DMS53 (cell line): Measurements from ENCODE around the gene MTHFD2.
"Not testable (repeated sequence)": the region's sequence is repeated elsewhere in the genome, so short reads cannot be mapped to it uniquely, and the experiment has no call there.

Source experiments
- DNase-seq: peaks from one replicate; lab custom pipeline; 2025; lab: John Stamatoyannopoulos, UW

MTHFD2 gene

DNA sequence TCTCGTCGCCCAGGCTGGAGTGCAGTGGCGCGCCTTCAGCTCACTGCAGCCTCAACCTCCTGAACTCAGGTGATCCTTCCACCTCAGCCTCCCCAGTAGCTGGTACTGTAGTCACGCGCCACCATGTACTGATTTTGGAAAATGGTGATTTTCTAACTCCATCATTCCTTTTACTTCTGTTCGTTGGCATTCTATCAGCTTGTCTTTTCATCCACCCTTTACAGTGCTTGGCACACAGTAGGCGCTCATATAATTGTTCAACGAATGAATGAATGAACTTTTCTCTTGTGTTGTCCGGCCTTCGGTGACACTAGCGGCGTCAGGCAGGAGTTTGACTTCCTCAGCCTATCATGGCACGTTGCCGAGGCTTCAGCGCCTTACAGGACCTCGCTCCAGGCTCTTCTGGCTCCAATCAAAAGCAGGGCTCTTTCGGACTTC, 373 bp upstream of the MTHFD2 start:
- no peak for DNase-seq

DNA sequence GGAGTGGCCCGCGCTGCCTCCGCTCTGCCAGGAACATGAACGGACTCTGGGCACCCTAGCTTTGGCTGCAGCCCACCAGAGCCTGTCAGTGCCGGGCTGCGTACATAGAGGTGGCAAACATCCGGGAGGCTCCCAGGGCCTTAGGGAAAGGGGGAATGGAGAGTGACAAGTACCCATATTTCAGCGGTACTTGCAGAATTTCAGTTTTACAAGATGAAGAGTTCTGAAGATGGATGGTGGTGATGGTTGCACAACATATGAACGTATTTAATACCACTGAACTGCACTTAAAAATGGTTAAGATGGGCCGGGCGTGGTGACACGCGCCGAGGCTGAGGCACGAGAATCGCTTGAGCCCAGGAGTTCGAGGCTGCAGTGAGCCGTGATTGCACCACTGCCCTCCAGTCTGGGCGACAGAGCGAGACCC, 873 bp downstream of the MTHFD2 start:
- no peak for DNase-seq

DNA sequence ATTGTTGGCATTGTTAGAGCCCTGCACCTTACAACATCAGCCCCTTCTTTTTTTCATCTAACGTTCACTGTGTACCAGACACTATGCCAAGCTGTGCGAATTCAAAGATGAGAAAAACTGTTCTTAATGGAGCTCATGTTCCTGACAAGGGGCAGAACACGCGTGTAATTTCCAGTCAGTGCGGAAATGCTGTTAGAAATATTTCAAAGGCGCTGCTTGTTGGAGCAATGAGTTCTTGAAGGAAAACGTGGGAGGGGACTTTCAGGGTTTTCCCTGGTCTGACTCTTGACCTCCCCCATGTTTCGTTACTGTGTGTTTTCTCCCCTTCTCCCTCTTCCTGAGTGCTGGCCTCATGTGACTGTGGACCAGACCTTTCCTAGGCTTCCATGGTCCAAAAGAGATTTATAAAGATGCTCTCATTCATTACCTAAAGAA, 1.5 kb downstream of the MTHFD2 start:
- DNase-seq = peak; percentile 28

DNA sequence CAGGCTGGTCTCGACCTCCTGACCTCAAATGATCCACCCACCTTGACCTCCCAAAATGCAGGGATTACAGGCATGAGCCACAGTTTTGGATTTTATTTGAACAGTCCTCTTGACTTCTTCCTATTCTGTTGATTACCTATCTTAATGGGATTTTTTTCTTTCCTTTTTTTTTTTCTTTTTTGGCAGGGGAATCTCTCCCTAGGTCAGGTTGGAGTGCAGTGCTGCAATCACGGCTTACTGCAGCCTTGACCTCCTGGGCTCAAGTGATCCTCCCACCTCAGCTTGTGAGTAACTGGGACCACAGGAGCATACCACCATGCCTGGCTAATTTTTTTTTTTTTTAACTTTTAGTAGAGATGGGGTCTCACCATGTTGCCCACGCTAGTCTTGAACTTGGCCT, 2.8 kb downstream of the MTHFD2 start:
- DNase-seq = no peak

DNA sequence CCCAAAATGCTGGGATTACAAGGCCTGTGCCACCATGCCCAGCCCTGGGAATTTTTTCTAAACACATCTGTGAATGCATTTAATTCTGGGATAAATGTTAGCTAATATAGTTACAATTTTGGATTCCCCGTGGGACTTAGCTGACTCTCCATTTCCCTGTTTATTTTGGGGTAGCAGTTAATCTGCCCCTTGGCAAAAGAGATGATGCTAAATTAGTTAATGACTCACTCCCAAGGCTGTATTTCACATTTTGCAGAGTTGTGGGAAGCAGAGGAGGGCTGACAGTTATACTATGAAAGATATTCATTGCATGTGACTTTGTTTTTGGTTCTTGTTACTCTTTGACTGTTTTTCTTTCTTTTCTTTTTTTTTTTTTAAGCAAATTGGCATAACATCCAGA, 3.2 kb downstream of the MTHFD2 start:
- DNase-seq = no peak

DNA sequence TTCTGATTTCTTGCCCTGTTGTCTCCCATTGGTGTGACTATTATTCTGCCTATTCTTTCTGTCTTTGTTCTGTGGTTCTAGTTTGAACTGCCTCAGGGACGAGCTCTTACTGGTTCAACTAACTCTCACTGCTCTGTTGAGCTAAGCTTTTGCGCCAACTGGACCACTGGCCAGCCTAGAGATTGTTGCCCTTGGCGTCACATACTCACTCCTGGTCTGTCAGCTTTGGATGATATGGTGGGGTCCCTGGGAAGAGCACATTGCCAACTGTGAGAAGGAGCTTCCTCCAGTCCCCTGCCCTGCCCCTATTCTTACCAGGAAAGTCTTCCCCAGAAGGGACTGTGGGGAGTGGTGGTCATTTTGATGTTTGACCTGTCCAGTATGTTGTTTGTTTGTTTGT, 6.0 kb downstream of the MTHFD2 start:
- DNase-seq = no peak

DNA sequence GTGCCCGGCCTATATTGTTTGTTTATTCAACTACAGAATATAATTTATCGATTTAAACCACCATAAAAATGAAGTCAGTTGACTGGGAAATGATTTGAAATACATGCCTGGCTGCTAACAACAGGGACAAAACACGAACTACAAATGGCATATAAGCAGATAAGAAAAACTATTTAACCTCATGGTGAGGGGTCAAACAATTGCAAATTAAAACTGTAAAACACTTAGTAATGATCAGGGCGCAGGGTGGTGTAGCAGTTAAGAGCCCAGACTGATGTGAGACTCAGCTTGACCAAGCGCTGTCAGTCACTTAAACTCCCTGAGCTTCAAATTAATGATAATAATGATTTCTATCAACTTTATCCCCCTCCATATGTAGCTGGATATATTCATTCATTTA, 6.7 kb downstream of the MTHFD2 start:
- no peak for DNase-seq

DNA sequence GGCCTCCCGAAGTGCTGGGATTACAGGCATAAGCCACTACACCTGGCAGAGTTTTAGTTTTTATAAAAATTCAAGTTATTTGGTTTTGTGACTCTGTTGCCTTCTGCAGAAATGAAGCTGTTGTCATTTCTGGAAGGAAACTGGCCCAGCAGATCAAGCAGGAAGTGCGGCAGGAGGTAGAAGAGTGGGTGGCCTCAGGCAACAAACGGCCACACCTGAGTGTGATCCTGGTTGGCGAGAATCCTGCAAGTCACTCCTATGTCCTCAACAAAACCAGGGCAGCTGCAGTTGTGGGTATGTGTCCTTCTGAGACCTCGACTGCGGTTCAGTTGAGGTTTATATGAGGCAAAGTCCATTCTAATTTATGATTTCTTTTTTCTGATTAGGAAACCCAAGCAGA, 7.2 kb downstream of the MTHFD2 start:
- DNase-seq = no peak

DNA sequence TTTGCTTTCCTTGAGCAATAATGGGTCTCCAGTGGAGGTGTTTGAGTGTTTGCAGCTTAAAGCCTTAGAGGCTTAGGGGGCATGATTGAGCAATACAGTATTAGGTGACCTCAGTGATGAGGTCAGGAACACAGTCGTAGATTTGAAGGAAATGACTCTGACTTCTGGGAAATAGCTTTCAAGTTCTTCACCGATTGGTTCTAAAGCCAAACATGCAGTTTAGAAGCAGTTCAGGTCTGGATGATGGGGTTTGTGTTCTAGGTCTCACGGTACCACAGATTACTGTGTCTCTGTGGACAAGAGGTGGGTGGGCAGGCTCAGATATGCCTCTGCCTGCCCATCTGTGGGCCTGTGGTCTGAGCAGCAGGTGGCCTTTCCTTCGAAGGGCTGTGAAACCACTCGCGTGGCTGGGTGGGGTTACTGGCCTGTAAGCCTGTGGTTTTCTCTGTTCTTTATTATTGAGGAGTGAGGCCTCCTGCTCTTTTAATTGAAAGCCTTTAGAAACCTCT, 7.8 kb downstream of the MTHFD2 start:
- DNase-seq = no peak

DNA sequence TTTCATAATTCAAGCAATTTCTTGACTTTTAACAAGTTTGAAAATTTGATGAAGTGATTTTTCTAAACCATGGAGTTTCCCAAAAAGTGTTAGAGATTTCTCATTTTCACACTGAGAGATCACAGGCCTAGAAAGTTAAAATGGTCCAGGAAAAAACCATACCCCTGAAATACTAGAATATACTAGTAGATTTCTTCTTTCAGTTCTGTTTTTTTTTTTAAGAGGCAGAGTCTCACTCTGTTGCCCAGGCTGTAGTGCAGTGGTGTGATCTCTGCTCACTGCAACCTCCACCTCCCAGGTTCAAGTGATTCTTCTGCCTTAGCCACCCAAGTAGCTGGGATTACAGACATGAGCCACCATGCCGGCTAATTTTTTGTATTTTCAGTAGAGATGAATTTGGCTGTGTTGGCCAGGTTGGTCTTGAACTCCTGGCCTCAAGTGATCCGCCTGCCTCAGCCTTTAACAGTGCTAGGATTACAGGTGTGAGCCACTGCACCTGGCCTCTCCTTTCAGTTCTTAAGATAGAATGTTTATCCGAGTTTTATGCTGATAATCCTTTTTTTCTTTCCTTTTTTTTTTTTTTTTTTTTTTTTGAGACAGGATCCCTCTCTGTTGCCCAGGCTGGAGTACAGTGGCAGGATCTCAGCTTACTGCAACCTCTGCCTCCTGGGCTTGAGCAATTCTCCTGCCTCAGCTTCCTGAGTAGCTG, 14.4 kb downstream of the MTHFD2 start:
- no peak for DNase-seq

DNA sequence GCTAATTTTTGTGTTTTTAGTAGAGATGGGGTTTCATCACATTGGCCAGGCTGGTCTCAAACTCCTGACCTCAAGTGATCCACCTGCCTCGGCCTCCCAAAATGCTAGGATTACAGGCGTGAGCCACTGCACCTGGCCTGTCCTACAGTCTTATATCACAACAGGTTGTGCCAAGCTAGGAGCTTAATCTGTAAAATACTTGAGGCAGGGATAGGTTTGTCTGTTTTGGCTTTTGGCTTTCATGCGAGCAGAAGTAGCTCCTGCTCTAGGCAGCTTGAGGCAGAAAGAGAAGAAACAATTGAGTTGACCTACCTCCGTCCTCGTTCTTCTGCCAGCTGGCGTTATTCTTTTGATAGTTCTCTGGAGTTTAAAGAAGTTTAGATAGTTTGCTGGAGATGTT, 17.4 kb downstream of the MTHFD2 start:
- DNase-seq = not testable (repeated sequence)

DNA sequence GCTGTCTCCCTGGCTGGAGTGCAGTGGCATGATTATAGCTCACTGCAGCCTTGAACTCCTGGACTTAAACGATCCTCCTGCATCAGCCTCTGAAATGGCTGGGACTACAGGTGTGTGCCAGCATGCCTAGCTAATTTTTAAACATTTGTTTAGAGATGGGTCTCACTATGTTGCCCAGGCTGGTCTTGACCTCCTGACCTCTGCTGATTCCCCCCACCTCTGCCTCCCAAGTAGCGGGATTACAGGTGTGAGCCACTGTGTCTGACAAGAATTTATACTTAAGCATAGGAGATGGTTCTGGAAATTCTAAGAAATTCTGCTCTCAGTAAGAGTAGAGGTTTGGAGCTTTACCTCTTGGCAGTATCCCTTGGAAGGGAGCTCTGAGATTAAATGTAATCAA, 18.2 kb downstream of the MTHFD2 start:
- DNase-seq = no peak

DNA sequence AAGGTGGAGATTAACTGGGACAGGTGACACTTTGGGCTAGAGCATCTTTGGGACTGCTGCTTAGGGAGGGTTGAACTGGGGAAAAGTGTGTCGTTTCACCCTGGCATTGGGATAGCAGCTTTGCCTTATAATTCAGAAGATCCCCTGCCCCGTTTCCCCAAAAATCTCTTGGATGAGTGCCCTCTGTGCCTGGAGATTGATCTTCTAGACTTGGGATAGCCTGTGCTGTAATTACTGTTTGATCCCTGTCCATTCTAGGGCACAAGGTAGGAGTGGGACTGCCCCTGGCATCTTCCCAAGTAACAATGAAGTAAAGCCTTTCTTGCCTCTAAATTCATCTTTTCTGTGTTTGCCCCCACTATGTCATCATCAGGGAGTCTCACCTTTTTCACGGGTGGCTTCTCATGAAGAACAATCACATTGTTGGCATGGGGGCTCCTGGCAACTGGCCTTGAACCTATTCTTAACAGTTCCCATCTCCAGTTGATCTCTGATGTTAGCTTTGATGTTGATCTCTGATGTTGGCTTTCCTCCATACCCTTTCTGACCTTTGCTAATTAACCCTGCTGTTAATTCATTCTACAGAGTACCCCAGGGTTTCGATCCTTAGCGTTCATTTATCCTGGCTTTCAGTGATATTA, 21.6 kb downstream of the MTHFD2 start:
- no peak for DNase-seq

DNA sequence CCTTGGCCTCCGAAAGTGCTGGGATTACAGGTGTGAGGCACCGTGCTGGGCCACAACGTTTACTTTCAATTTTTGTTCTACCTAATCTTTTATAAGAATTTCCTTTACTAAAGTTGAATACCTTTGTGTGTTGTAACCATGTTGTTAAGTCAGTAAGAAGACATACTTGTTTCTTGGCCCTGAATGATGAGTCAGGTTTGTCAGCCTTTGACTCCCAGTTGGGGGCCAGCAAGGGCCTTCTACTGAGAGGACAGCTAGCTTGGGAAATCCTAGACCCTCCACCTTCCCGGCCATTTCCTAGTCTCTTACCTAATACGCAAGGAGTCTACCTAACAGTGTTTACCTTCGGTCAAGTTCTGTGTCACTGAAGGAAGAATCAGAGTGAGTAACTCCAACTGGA, 22.7 kb downstream of the MTHFD2 start:
- no peak for DNase-seq

DNA sequence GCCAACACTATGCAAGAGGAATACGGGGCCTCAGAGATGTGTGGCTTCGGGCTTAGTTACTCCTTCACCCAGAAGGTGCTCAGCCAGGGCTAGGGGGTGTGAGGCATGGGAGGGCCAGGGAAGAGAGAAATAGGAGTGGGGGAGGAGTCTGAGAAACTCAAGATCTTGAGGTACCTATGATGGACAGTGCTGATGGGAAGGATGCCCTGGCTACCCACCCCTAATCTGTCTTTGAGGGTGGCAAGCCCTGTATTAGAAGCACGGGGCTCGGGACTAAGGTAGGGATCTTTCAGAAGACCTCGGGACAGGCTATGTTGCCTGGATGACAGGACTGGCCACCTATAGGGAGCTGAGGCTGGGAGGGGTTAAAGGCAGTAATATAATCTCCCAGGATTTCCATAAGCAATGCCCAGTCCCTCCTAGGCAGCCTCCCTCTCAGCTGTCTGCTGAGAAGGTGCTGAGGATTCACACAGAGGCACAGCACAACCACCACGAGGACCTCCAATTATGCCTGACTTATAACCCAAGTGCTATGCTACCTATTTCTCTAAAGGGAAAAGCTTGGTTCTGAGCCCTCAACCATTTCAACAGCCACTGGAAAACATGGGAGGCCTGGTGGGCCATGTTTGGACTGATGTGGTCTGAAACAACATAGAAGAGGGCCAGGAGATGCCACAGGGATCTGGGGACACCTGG, 23.3 kb downstream of the MTHFD2 start:
- no peak for DNase-seq

DNA sequence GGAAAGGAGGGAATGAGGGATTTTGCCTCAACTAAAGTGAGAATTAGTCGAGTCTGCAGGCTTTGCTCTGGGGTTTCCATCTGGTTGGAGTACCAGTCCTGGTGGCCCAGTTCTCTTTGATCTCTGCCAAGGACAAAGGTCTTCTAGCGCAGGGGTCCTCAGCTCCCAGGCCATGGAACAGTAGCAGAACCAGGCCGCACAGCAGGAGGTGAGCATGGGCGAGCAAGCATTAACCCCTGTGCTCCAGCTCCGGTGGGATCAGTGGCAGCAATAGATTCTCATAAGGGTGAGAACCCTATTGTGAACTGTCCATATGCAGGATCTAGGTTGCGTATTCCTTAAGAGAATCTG, 23.9 kb downstream of the MTHFD2 start:
- DNase-seq = no peak

DNA sequence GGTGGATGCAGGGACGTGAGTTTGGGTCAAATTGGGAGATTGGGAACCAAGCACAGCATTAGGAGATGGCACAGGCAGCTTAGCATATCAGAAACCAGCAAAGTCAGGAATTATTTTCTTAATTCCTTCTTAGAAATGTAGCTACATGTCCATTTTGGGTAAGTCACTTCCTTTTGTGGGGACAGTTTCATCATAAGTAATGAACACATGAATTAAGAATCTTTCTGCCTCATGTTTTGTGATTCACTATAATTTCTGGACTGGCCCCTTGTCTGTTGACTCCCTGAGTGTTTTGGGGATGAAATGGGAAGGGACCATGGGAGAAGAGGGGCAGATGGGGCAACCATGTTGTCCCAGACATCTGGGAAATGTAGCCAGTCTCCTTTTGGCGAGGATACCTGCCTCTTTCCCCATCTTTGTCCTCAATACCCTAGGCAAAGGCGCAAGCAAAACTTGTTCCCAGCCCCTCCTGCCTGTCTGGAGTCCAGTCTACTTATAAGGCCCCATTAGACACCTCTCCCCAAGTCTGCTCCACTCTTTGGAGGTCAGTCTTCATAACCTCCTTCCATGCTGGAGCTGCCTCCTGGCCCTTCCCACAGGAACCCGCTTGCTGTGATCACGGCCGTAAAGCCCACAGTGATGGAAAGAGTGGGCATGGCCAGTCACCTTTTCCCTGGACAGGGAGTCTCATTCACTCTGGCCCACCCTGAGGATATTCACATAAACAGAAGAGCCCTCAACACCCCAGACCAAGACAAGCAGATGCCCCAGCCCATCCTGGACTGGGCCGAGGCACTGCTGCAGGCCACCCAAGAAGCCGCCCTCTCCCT, 25.7 kb downstream of the MTHFD2 start:
- DNase-seq = no peak

DNA sequence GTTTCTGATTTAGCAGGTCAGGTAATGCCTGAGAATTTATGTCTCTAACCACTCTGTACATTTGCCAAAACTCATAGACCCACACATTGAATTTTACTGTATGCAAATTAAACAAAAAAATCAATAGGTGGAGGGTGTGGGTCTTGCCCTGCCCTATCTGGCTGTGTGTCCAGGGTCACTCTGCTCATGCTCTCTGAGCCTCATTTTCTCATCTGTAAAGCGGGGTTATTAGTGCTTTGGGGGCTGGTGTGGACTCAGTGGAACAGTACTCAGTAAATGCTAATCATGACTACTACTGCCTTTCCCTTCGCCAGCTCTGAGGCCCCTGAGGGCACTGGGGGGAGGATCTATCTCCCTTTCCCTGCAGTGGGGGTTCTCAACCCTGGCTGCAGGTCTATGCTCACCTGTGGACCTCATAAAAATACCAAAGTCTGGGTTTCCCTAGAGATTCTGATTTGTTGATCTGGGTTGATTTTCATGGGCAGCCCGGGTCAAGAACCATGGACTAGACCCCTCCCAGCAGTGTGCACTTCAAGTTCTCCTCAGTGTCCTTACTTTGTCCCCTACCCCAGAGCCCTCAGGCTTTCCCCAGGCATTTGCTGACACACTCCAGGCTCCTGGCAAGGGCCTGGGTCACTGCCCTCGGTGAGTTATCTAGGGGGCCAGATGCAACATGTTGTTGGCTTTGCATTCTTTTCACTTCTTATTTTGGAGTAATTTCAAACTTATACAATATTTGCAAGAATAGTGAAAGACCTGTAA, 27.5 kb downstream of the MTHFD2 start:
- no peak for DNase-seq

DNA sequence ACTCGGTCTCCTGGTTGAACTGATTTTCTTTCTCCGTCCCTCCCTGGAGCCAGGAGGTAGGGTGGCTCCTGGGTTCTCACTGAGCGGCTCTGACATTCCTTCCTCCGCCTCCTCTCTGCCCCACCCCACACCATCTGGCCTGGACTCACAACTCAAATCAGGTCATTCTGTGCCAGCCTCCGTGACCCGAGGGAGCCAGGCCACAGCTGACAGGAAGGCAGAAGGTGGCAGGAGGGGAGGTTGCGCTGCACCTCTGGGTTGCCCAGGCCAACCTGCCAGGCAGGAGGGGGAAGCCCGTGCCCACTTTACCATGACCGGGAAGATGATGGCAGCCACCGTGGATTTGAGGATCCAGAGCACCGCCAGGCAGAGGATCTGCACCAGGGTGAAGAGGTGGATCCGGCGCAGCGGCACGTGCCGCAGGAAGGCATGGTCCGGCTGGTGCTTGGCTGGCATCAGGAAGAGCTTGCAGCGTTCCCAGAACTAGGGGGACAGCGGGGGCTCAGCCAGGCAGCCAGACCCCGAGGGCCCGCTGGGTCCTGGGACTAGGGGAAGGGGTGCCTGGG, 28.3 kb downstream of the MTHFD2 start:
- no peak for DNase-seq

DNA sequence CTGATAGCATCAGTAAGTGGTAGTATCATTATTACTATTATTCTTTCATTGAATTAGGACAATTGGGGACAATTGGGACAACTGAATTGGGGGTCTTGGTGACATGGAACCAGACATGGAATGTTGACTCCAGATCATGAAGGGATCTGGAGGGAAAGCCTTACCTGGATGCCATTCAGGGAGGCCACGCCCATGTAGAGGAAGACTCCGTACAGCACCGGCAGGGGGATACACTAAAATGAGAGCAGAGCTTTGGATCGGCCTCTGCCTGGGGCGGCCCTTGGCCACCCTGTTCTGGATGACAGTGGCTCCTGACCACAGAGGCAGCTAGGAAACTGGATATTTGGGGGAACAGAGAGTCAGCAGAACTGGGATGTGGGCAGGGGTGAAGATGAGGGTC, 29.2 kb downstream of the MTHFD2 start:
- DNase-seq = no peak

DNA sequence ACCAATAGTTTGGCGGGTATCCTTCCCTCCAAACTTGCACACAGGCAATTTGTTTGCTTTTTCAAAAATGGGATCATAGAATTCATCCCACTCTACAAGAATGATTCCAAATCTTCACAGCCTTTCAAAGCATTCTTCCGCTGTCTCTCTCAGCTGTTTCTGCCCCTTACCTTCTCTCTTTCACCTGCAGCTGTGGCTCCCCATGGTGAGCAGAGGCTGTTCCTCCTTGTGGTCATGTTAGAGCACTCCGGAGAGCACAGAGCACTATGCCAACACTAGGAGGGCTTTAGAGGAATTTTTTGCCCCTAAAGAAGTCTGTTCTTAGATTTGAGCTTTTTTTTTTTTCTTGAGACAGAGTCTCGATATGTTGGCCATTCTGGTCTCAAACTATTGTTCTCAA, 30.4 kb downstream of the MTHFD2 start:
- DNase-seq = peak; percentile 13
